Measurements from ENCODE around the gene TTC28. TPM values are rescaled to one million over a fixed set of nuclear protein-coding genes. Genes with fewer than 3 reads are reported as not detected.

The TTC28 gene
- polyA plus RNA-seq, 1 donor from 2014 or later, result 14.8 TPM

DNA sequence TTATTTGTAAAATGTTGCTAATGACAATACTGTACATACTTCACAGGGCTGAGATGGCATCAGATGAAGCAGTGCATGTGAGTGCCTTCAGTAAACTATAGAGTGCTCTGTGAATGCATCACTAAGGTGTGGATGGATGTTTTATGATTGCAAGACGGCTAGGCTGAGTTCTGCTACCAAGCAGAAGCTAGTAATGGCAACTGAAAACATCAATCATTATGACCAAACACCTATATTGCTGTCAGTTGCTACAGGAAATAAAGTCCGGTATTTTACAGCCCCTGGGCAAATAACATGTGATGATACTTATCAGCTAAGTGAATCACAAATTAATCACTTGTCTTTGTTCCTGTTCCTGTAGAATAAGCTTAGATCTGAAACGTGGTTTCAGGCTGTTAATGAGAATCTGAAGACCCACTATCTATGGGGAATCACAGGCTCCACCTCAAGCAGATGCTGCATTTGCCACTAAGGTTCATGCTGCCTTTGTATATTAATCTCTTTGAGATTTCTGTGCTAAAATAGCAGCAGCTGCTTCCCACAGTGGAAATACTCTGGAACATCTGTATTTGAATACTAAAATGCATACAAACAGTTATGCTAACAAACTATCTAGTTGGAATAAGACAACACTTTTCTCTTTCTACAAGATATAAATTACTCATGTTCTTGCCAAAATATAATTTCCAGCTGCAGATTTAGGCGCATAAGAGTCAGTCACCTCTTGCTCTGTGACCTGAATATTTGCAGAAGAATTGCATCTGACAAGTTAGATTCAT lies 506.6 kb downstream of the TTC28 start:
- Histone ChIP-seq H4K20me1 (ENCODE audit: insufficient read depth) (no peaks in the 10 kb centered on the region), H3K9me2 (ENCODE audit: insufficient read depth, low read length) (no peaks in the 10 kb centered on the region), H2AFZ (ENCODE audit: low read depth, low read length) (no peak overlapping the region), H3K36me3 (ENCODE audit: insufficient read depth, low read length) (no peaks in the 10 kb centered on the region), H3K4me2 (ENCODE audit: low read length) (no peak overlapping the region), H3K79me2 (replicated peaks; ENCODE audit: insufficient read depth, low read length) (no peaks in the 10 kb centered on the region), H3K27me3 (ENCODE audit: insufficient read depth, low read depth, low read length) (no peaks in the 10 kb centered on the region), H3K4me3 (ENCODE audit: low read length) (peak overlapping the region; percentile 27), H3K27ac (ENCODE audit: low read length) (peak overlapping the region; percentile 6), H3K9ac (ENCODE audit: low read length) (peak overlapping the region; percentile 1), H3K9me3 (ENCODE audit: low read length) (no peaks in the 10 kb centered on the region), H3F3A (ENCODE audit: insufficient read depth, low read length, poor library complexity, severe bottlenecking) (no peaks in the 10 kb centered on the region)
- no peak for TF ChIP-seq EZH2 (IDR thresholded peaks at IDR 0.05; ENCODE audit: borderline replicate concordance, insufficient read depth, low read length, poor library complexity, severe bottlenecking)
- TF ChIP-seq EP300 (conservative IDR thresholded peaks at IDR 0.05; ENCODE audit: poor library complexity, severe bottlenecking), result peak; percentile 17
- peak; percentile 21 for TF ChIP-seq RAD21 (conservative IDR thresholded peaks at IDR 0.05)
- peak; percentile 42 for TF ChIP-seq POLR2AphosphoS5 (IDR thresholded peaks at IDR 0.05)

GRCh38 chr22:28171712-28172111 lies 507.9 kb downstream of the TTC28 start:
- H3K9me3 ChIP-seq (ENCODE audit: low read length), result no peaks in the 10 kb centered on the region

More at GRCh38 chr22:28171712-28172111, 507.9 kb downstream of the TTC28 start:
- Histone ChIP-seq H3K9ac (ENCODE audit: low read length) (no peak overlapping the region), H3K27me3 (ENCODE audit: insufficient read depth, low read depth, low read length) (no peaks in the 10 kb centered on the region), H3K27ac (ENCODE audit: low read length) (no peak overlapping the region), H3K4me3 (ENCODE audit: low read length) (no peak overlapping the region), H3K79me2 (replicated peaks; ENCODE audit: insufficient read depth, low read length) (no peaks in the 10 kb centered on the region), H3K36me3 (ENCODE audit: insufficient read depth, low read length) (no peaks in the 10 kb centered on the region), H2AFZ (ENCODE audit: low read depth, low read length) (no peak overlapping the region), H3F3A (ENCODE audit: insufficient read depth, low read length, poor library complexity, severe bottlenecking) (no peaks in the 10 kb centered on the region), H3K4me2 (ENCODE audit: low read length) (no peak overlapping the region), H3K9me2 (ENCODE audit: insufficient read depth, low read length) (no peaks in the 10 kb centered on the region), H4K20me1 (ENCODE audit: insufficient read depth) (no peaks in the 10 kb centered on the region)
- TF ChIP-seq, protein P1, sequence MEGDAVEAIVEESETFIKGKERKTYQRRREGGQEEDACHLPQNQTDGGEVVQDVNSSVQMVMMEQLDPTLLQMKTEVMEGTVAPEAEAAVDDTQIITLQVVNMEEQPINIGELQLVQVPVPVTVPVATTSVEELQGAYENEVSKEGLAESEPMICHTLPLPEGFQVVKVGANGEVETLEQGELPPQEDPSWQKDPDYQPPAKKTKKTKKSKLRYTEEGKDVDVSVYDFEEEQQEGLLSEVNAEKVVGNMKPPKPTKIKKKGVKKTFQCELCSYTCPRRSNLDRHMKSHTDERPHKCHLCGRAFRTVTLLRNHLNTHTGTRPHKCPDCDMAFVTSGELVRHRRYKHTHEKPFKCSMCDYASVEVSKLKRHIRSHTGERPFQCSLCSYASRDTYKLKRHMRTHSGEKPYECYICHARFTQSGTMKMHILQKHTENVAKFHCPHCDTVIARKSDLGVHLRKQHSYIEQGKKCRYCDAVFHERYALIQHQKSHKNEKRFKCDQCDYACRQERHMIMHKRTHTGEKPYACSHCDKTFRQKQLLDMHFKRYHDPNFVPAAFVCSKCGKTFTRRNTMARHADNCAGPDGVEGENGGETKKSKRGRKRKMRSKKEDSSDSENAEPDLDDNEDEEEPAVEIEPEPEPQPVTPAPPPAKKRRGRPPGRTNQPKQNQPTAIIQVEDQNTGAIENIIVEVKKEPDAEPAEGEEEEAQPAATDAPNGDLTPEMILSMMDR (IDR thresholded peaks at IDR 0.05; ENCODE audit: poor library complexity, severe bottlenecking), result no peak
- no peak for TF ChIP-seq MXI1 (conservative IDR thresholded peaks at IDR 0.05; ENCODE audit: poor library complexity, severe bottlenecking)
- no peak for TF ChIP-seq POLR2AphosphoS5 (IDR thresholded peaks at IDR 0.05)
- TF ChIP-seq, protein P2, sequence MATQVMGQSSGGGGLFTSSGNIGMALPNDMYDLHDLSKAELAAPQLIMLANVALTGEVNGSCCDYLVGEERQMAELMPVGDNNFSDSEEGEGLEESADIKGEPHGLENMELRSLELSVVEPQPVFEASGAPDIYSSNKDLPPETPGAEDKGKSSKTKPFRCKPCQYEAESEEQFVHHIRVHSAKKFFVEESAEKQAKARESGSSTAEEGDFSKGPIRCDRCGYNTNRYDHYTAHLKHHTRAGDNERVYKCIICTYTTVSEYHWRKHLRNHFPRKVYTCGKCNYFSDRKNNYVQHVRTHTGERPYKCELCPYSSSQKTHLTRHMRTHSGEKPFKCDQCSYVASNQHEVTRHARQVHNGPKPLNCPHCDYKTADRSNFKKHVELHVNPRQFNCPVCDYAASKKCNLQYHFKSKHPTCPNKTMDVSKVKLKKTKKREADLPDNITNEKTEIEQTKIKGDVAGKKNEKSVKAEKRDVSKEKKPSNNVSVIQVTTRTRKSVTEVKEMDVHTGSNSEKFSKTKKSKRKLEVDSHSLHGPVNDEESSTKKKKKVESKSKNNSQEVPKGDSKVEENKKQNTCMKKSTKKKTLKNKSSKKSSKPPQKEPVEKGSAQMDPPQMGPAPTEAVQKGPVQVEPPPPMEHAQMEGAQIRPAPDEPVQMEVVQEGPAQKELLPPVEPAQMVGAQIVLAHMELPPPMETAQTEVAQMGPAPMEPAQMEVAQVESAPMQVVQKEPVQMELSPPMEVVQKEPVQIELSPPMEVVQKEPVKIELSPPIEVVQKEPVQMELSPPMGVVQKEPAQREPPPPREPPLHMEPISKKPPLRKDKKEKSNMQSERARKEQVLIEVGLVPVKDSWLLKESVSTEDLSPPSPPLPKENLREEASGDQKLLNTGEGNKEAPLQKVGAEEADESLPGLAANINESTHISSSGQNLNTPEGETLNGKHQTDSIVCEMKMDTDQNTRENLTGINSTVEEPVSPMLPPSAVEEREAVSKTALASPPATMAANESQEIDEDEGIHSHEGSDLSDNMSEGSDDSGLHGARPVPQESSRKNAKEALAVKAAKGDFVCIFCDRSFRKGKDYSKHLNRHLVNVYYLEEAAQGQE (IDR thresholded peaks at IDR 0.05; ENCODE audit: borderline replicate concordance), result no peak
- TF ChIP-seq TAF1 (IDR thresholded peaks at IDR 0.05; ENCODE audit: low read depth), result no peak
- TF ChIP-seq RAD21 (conservative IDR thresholded peaks at IDR 0.05), result no peak
- no peak for TF ChIP-seq EP300 (conservative IDR thresholded peaks at IDR 0.05; ENCODE audit: poor library complexity, severe bottlenecking)
- TF ChIP-seq EZH2 (IDR thresholded peaks at IDR 0.05; ENCODE audit: borderline replicate concordance, insufficient read depth, low read length, poor library complexity, severe bottlenecking), result no peak
- no peak for TF ChIP-seq SMC3 (conservative IDR thresholded peaks at IDR 0.05; ENCODE audit: poor library complexity)

All from neural cell (in vitro differentiated cells).